Erythroblast (primary cell): Measurements from ENCODE around the gene ZNF248.
A peak's percentile ranks its signal among the peaks of the same experiment; 100 is the strongest.

ENCODE experiments used
- DNase-seq, 2 experiments: peaks; one replicate each; lab custom pipeline; 2025; lab: John Stamatoyannopoulos, UW
- GATA1 ChIP-seq: IDR thresholded peaks from 2 replicates; pipeline ENCODE4 v1.6.1; 2011; ENCODE audit warnings: low read depth, mild to moderate bottlenecking, control low read depth, low read length, moderate library complexity
- POLR2A ChIP-seq: IDR thresholded peaks from 2 replicates; pipeline ENCODE4 v1.6.1; 2011; ENCODE audit warnings: mild to moderate bottlenecking, low read length

ZNF248 gene

GRCh38 chr10:37856881-37857286 lies 526 bp downstream of the ZNF248 start:
- peak; percentile 69 to 82 for DNase-seq
- TF ChIP-seq GATA1 (no peak), POLR2A (no peak)

- TF ChIP-seq POLR2A (no peak), GATA1 (no peak)
- no peak for DNase-seq
These were observed 1.8 kb downstream of the ZNF248 start for GRCh38 chr10:37855636-37856035.

GRCh38 chr10:37854626-37855025 lies 2.8 kb downstream of the ZNF248 start:
- DNase-seq, result no peak
- no peak for TF ChIP-seq POLR2A
- TF ChIP-seq GATA1, result no peak

- no peak for DNase-seq
- TF ChIP-seq GATA1 (no peak), POLR2A (no peak)
These were observed 12.8 kb downstream of the ZNF248 start for GRCh38 chr10:37844644-37845043.

- TF ChIP-seq POLR2A, result no peak
- no peak for TF ChIP-seq GATA1
- DNase-seq, result no peak
These were observed 18.2 kb downstream of the ZNF248 start for GRCh38 chr10:37839243-37839642.

- DNase-seq, result peak in 1 of 2 experiments; percentile 4
- no peak for TF ChIP-seq POLR2A
These were observed 25.7 kb downstream of the ZNF248 start for GRCh38 chr10:37831495-37832333.

- TF ChIP-seq GATA1 (no peak), POLR2A (no peak)
- DNase-seq, result no peak
These were observed 30.6 kb downstream of the ZNF248 start for GRCh38 chr10:37826806-37827205.

- TF ChIP-seq GATA1 (no peak), POLR2A (no peak)
- no peak for DNase-seq
These were observed 36.2 kb downstream of the ZNF248 start for GRCh38 chr10:37821237-37821636.

GRCh38 chr10:37819797-37820196 lies 37.6 kb downstream of the ZNF248 start:
- DNase-seq, result no peak
- no peak for TF ChIP-seq POLR2A
- TF ChIP-seq GATA1, result no peak

GRCh38 chr10:37816290-37816689 lies 41.1 kb downstream of the ZNF248 start:
- DNase-seq, result no peak
- no peak for TF ChIP-seq POLR2A
- TF ChIP-seq GATA1, result no peak

- TF ChIP-seq POLR2A (no peak), GATA1 (no peak)
- no peak for DNase-seq
These were observed 43.6 kb downstream of the ZNF248 start for GRCh38 chr10:37813763-37814162.

- TF ChIP-seq GATA1, result no peak
- no peak for DNase-seq
These were observed 45.1 kb downstream of the ZNF248 start for GRCh38 chr10:37812290-37812689.

GRCh38 chr10:37803269-37803668 lies 54.1 kb downstream of the ZNF248 start:
- no peak for DNase-seq

GRCh38 chr10:37801557-37801956 lies 55.9 kb downstream of the ZNF248 start:
- TF ChIP-seq POLR2A, result no peak
- TF ChIP-seq GATA1, result no peak
- no peak for DNase-seq

More at GRCh38 chr10:37803269-37803668, 54.1 kb downstream of the ZNF248 start:
- TF ChIP-seq POLR2A (no peak), GATA1 (no peak)

GRCh38 chr10:37794305-37794976 lies 63.0 kb downstream of the ZNF248 start:
- TF ChIP-seq GATA1 (no peak), POLR2A (no peak)

GRCh38 chr10:37789590-37789989 lies 67.8 kb downstream of the ZNF248 start:
- TF ChIP-seq POLR2A, result no peak
- no peak for TF ChIP-seq GATA1
- no peak for DNase-seq

More at GRCh38 chr10:37794305-37794976, 63.0 kb downstream of the ZNF248 start:
- no peak for DNase-seq
